Vagina (tissue), 2 donors: ENCODE results near the gene ZNF530. TPM values are rescaled to one million over a fixed set of nuclear protein-coding genes. Genes with fewer than 3 reads are reported as not detected.

Experiments used
- DNase-seq, 2 donors: peaks; one replicate each; pipeline ENCODE4 v3.0.0-alpha.2; 2017; ENCODE audit errors: extremely low spot score in 2 of 2
- H3K27ac ChIP-seq: fragments of 200-600 bp; sonication (generic); one replicate; pipeline ENCODE4 v1.5.1; 2019
- H3K27me3 ChIP-seq: fragments of 200-600 bp; sonication (generic); one replicate; pipeline ENCODE4 v1.5.1; 2019
- H3K36me3 ChIP-seq, 2 donors: fragments of 200-600 bp; sonication (generic); one replicate each; pipeline ENCODE4 v1.5.1; 2017 to 2019
- H3K4me1 ChIP-seq: fragments of 200-600 bp; sonication (generic); one replicate; pipeline ENCODE4 v1.5.1; 2019
- H3K4me3 ChIP-seq, 2 donors: fragments of 200-600 bp; sonication (generic); 1 replicate in 1 of 2; 2 replicates in 1 of 2; pipeline ENCODE4 v1.5.1; 2016 to 2019
- H3K9me3 ChIP-seq: fragments of 200-600 bp; sonication (generic); one replicate; pipeline ENCODE4 v1.5.1; 2019
- CTCF ChIP-seq, 3 experiments: fragments of 450-650 bp in 2 of 3; fragments of 200-600 bp in 1 of 3; sonication (generic) in 1 of 3; IDR thresholded peaks; one replicate each; pipeline ENCODE4 v1.5.1; 2017 to 2019; ENCODE audit warnings: antibody characterized with exemption in 3 of 3, mild to moderate bottlenecking in 2 of 3, moderate library complexity in 2 of 3
- POLR2A ChIP-seq, 2 donors: fragments of 450-650 bp; IDR thresholded peaks; one replicate each; pipeline ENCODE4 v1.6.1; 2017; ENCODE audit warnings: antibody characterized with exemption in 2 of 2, mild to moderate bottlenecking in 2 of 2, moderate library complexity in 2 of 2
- POLR2AphosphoS5 ChIP-seq, 2 donors: sonication (generic); formaldehyde crosslinking; IDR thresholded peaks; one replicate each; pipeline ENCODE4 v1.9.0; 2017; ENCODE audit warnings: antibody characterized with exemption in 2 of 2, mild to moderate bottlenecking in 2 of 2, low read depth in 1 of 2; ENCODE audit not compliant: insufficient read depth in 1 of 2
- intact Hi-C: fragments of 100-400 bp; cut with DNase I; formaldehyde crosslinking; loops from one replicate; pipeline ENCODE4 v1.15.1; 2023
- total RNA-seq: library from RNA; depleted of rRNA; stranded (reverse); fragments of >200 nt; gene quantifications from one replicate; pipeline ENCODE4 v1.2.3, GENCODE V29; 2016

ZNF530 gene
- total RNA-seq, 1 donor from 2014 or later, result 0.74 TPM

GRCh38 chr19:57641715-57642234 is 42.1 kb downstream of the ZNF530 start:
- Histone ChIP-seq H3K4me3 (no peak overlapping the region), H3K36me3 (peaks cover 13 to 64% of the 10 kb centered on the region in 2 donors), H3K9me3 (peaks cover 61% of the 10 kb centered on the region), H3K27ac (no peak overlapping the region), H3K4me1 (no peaks in the 10 kb centered on the region), H3K27me3 (no peaks in the 10 kb centered on the region)
- intact Hi-C loops, result no loop called here
- no peak for TF ChIP-seq CTCF (IDR thresholded peaks at IDR 0.05)
- TF ChIP-seq POLR2A (IDR thresholded peaks at IDR 0.05), result no peak
- TF ChIP-seq POLR2AphosphoS5 (IDR thresholded peaks at IDR 0.05; ENCODE audit: insufficient read depth in 1 of 2, low read depth in 1 of 2), result no peak
- peak in 1 of 2 donors; percentile 13 for DNase-seq

GRCh38 chr19:57642396-57643046 is 42.8 kb downstream of the ZNF530 start:
- peaks cover 13 to 57% of the 10 kb centered on the region in 2 donors for H3K36me3 ChIP-seq
- intact Hi-C loops, result no loop called here
- no peak overlapping the region for H3K4me3 ChIP-seq
- no peaks in the 10 kb centered on the region for H3K4me1 ChIP-seq
- TF ChIP-seq POLR2AphosphoS5 (IDR thresholded peaks at IDR 0.05; ENCODE audit: insufficient read depth in 1 of 2, low read depth in 1 of 2), result no peak
- TF ChIP-seq POLR2A (IDR thresholded peaks at IDR 0.05), result no peak
- TF ChIP-seq CTCF (IDR thresholded peaks at IDR 0.05), result no peak
- DNase-seq, result peak in 1 of 2 donors; percentile 11
- peaks cover 59% of the 10 kb centered on the region for H3K9me3 ChIP-seq
- no peak overlapping the region for H3K27ac ChIP-seq
- H3K27me3 ChIP-seq, result no peaks in the 10 kb centered on the region

- Histone ChIP-seq H3K4me3 (no peak overlapping the region), H3K27ac (no peak overlapping the region), H3K27me3 (no peaks in the 10 kb centered on the region), H3K4me1 (no peaks in the 10 kb centered on the region), H3K9me3 (peaks cover 52% of the 10 kb centered on the region), H3K36me3 (peaks cover 13 to 45% of the 10 kb centered on the region in 2 donors)
- intact Hi-C loops, result no loop called here
- no peak for DNase-seq
- no peak for TF ChIP-seq POLR2A (IDR thresholded peaks at IDR 0.05)
- TF ChIP-seq POLR2AphosphoS5 (IDR thresholded peaks at IDR 0.05; ENCODE audit: insufficient read depth in 1 of 2, low read depth in 1 of 2), result no peak
- TF ChIP-seq CTCF (IDR thresholded peaks at IDR 0.05), result no peak
These were observed 44.0 kb downstream of the ZNF530 start for GRCh38 chr19:57643734-57644133.

- intact Hi-C loops, result no loop called here
- Histone ChIP-seq H3K9me3 (peaks cover 11% of the 10 kb centered on the region), H3K4me1 (no peaks in the 10 kb centered on the region), H3K27me3 (no peaks in the 10 kb centered on the region), H3K4me3 (no peak overlapping the region), H3K27ac (no peak overlapping the region), H3K36me3 (no peaks in the 10 kb centered on the region)
- no peak for DNase-seq
- TF ChIP-seq POLR2AphosphoS5 (IDR thresholded peaks at IDR 0.05; ENCODE audit: insufficient read depth in 1 of 2, low read depth in 1 of 2) (no peak), POLR2A (IDR thresholded peaks at IDR 0.05) (no peak), CTCF (IDR thresholded peaks at IDR 0.05) (no peak)
These were observed 48.8 kb downstream of the ZNF530 start for GRCh38 chr19:57648331-57649003.

- Histone ChIP-seq H3K27me3 (no peaks in the 10 kb centered on the region), H3K36me3 (no peaks in the 10 kb centered on the region), H3K9me3 (no peaks in the 10 kb centered on the region), H3K4me3 (no peak overlapping the region), H3K4me1 (no peaks in the 10 kb centered on the region), H3K27ac (no peak overlapping the region)
- DNase-seq, result no peak
- TF ChIP-seq POLR2AphosphoS5 (IDR thresholded peaks at IDR 0.05; ENCODE audit: insufficient read depth in 1 of 2, low read depth in 1 of 2), result no peak
- TF ChIP-seq CTCF (IDR thresholded peaks at IDR 0.05), result no peak
- TF ChIP-seq POLR2A (IDR thresholded peaks at IDR 0.05), result no peak
- intact Hi-C loops, result no loop called here
These were observed 51.9 kb downstream of the ZNF530 start for GRCh38 chr19:57651654-57651996.
